GM12878 (cell line): ENCODE results near the gene PGLYRP1. TPM values are rescaled to one million over a fixed set of nuclear protein-coding genes. Genes with fewer than 3 reads are reported as not detected.

Experiments used
- BMI1 ChIP-seq: fragments of 450-650 bp; IDR thresholded peaks from 2 replicates; pipeline ENCODE4 v1.6.1; 2016; ENCODE audit warnings: mild to moderate bottlenecking, moderate library complexity, borderline replicate concordance
- CBFB ChIP-seq: IDR thresholded peaks from 2 replicates; pipeline ENCODE4 v1.6.1; 2016; ENCODE audit warnings: antibody characterized with exemption, low read depth
- CHD2 ChIP-seq: IDR thresholded peaks from 2 replicates; pipeline ENCODE4 v1.6.1; 2011; ENCODE audit warnings: low read depth, low read length, improper control_type of control experiment, borderline replicate concordance
- EP300 ChIP-seq, 2 experiments: fragments of 150-350 bp in 1 of 2; IDR thresholded peaks; 2 replicates each; pipeline ENCODE4 v1.6.1; 2011 to 2012; ENCODE audit warnings: low read depth in 2 of 2, low read length in 2 of 2, borderline replicate concordance in 1 of 2, improper control_type of control experiment in 1 of 2, inconsistent platforms in 1 of 2; ENCODE audit not compliant: control insufficient read depth in 1 of 2
- IKZF1 ChIP-seq: fragments of 450-650 bp; conservative IDR thresholded peaks from 2 replicates; pipeline ENCODE4 v1.6.1; 2017; ENCODE audit warnings: antibody characterized with exemption, mild to moderate bottlenecking
- KLF5 ChIP-seq: fragments of 450-650 bp; IDR thresholded peaks from 2 replicates; pipeline ENCODE4 v1.6.1; 2014; ENCODE audit warnings: mild to moderate bottlenecking; ENCODE audit not compliant: partially characterized antibody
- NRF1 ChIP-seq: conservative IDR thresholded peaks from 2 replicates; pipeline ENCODE4 v1.6.1; 2011; ENCODE audit warnings: mild to moderate bottlenecking, low read depth, low read length, improper control_type of control experiment
- POLR2A ChIP-seq: IDR thresholded peaks from 2 replicates; pipeline ENCODE4 v1.6.1; 2011; ENCODE audit warnings: low read depth, mild to moderate bottlenecking, low read length
- RUNX3 ChIP-seq: IDR thresholded peaks from 2 replicates; pipeline ENCODE4 v1.6.1; 2012; ENCODE audit warnings: low read length, inconsistent platforms
- SIX5 ChIP-seq: IDR thresholded peaks from 2 replicates; pipeline ENCODE4 v1.6.1; 2011; ENCODE audit warnings: mild to moderate bottlenecking, low read depth, low read length, moderate library complexity; ENCODE audit not compliant: severe bottlenecking
- SP1 ChIP-seq: IDR thresholded peaks from one replicate; pipeline ENCODE4 v1.6.1; 2011; ENCODE audit warnings: low read depth, low read length
- SREBF1 ChIP-seq: IDR thresholded peaks from 2 replicates; pipeline ENCODE4 v1.6.1; 2012; ENCODE audit warnings: mild to moderate bottlenecking, low read length
- polyA plus RNA-seq, 11 experiments: library from polyadenylated mRNA; depleted of rRNA in 4 of 11; unstranded in 6 of 11; stranded (reverse) in 5 of 11; fragments of >200 nt; fragmentation: Nextera tagmentation in 4 of 11; fragmentation: Illumina TruSeq in 1 of 11; extraction: Ambion mirVana in 4 of 11; extraction: Trizol in 1 of 11; gene quantifications; 1 replicate in 1 of 11; 2 replicates in 10 of 11; pipeline versions ENCODE4 v1.2.1 to v1.2.3, GENCODE V29; 2011 to 2016; ENCODE audit warnings: inconsistent platforms in 2 of 11, missing spikeins in 2 of 11, low read depth in 1 of 11
- total RNA-seq, 4 experiments: library from RNA; depleted of rRNA in 3 of 4; stranded (reverse); fragments of >200 nt in 3 of 4; fragmentation: Illumina TruSeq in 1 of 4; extraction: Trizol in 1 of 4; gene quantifications; 2 replicates each; pipeline versions ENCODE4 v1.2.1 to v1.2.3, GENCODE V29; 2013 to 2021
- TF ChIP-seq, protein P1 (sequence below): fragments of 450-650 bp; IDR thresholded peaks from 2 replicates; pipeline ENCODE4 v1.6.1; 2016; ENCODE audit warnings: mild to moderate bottlenecking, moderate library complexity, borderline replicate concordance
- TF ChIP-seq, protein P2 (sequence below): fragments of 150-350 bp; IDR thresholded peaks from 2 replicates; pipeline ENCODE4 v1.6.1; 2016; ENCODE audit warnings: low read depth, low read length
- TF ChIP-seq, protein P3 (sequence below): fragments of 450-650 bp; IDR thresholded peaks from 2 replicates; pipeline ENCODE4 v1.6.1; 2017; ENCODE audit warnings: borderline replicate concordance
- TF ChIP-seq, protein P4 (sequence below): IDR thresholded peaks from 2 replicates; pipeline ENCODE4 v1.6.1; 2011; ENCODE audit warnings: low read depth, mild to moderate bottlenecking, low read length, moderate library complexity, borderline replicate concordance; ENCODE audit errors: extremely low read depth
- TF ChIP-seq, protein P5 (sequence below): IDR thresholded peaks from 2 replicates; pipeline ENCODE4 v1.6.1; 2012; ENCODE audit warnings: low read depth, low read length, improper control_type of control experiment
- TF ChIP-seq, protein P6 (sequence below): IDR thresholded peaks from 2 replicates; pipeline ENCODE4 v1.6.1; 2011; ENCODE audit warnings: low read depth, low read length, improper control_type of control experiment, borderline replicate concordance

Gene PGLYRP1
- total and polyA plus RNA-seq, 10 of the 15 experiments (the other 5 are each of a cell fraction or from before 2014, with no cell fraction given): 0.30 TPM; not detected in 9

DNA sequence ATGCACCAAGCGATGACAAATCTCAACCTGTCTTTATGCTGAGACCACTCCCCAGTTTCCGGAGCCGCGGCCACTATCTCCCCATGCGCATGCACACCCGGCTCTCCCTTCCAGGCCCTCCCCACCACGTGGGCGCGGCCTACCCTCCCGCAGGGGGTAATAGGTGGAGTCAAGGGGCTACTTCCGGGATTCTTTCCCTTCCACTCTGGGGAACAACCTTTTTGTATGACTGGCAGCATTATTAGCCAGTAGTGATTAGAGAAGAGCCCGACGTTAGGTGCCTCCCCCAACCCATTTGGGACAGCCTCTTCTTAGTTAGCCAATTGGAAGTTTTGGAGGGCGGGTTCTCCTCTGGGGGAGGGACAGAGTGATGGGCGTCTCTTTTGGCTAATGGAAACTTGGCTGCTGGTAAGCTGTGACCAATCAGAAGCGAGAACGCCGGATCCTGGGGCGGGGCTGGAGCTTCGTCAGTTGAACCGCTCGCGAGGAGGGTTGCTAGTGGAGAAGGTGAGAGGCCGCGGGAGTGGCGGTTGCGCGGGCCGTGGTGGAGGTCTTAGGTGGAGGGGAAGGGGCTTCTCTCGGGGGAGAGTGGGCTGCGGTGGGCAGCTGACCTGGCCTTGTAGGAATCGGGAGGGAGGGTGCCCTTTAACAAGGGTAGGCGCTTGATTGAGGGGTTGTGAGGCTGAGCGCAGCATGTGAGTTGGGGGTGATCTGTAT, 27.7 kb downstream of the PGLYRP1 start, which contains the start of gene CCDC61 (continued):
- TF ChIP-seq SIX5 (no peak), KLF5 (no peak), IKZF1 (no peak), SP1 (peak; percentile 98), EP300 (IDR thresholded peaks at IDR 0.05; ENCODE audit: borderline replicate concordance in 1 of 2, control insufficient read depth in 1 of 2, low read depth in 2 of 2, low read length in 2 of 2) (no peak), POLR2A (peak; percentile 96), CHD2 (peak; percentile 96), NRF1 (peak; percentile 82), SREBF1 (no peak), BMI1 (no peak), RUNX3 (peak; percentile 25), CBFB (no peak)
- TF ChIP-seq, protein P1, sequence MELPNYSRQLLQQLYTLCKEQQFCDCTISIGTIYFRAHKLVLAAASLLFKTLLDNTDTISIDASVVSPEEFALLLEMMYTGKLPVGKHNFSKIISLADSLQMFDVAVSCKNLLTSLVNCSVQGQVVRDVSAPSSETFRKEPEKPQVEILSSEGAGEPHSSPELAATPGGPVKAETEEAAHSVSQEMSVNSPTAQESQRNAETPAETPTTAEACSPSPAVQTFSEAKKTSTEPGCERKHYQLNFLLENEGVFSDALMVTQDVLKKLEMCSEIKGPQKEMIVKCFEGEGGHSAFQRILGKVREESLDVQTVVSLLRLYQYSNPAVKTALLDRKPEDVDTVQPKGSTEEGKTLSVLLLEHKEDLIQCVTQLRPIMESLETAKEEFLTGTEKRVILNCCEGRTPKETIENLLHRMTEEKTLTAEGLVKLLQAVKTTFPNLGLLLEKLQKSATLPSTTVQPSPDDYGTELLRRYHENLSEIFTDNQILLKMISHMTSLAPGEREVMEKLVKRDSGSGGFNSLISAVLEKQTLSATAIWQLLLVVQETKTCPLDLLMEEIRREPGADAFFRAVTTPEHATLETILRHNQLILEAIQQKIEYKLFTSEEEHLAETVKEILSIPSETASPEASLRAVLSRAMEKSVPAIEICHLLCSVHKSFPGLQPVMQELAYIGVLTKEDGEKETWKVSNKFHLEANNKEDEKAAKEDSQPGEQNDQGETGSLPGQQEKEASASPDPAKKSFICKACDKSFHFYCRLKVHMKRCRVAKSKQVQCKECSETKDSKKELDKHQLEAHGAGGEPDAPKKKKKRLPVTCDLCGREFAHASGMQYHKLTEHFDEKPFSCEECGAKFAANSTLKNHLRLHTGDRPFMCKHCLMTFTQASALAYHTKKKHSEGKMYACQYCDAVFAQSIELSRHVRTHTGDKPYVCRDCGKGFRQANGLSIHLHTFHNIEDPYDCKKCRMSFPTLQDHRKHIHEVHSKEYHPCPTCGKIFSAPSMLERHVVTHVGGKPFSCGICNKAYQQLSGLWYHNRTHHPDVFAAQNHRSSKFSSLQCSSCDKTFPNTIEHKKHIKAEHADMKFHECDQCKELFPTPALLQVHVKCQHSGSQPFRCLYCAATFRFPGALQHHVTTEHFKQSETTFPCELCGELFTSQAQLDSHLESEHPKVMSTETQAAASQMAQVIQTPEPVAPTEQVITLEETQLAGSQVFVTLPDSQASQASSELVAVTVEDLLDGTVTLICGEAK: peak; percentile 74; the same call in 1 of the 2 replicates
- TF ChIP-seq, protein P2, sequence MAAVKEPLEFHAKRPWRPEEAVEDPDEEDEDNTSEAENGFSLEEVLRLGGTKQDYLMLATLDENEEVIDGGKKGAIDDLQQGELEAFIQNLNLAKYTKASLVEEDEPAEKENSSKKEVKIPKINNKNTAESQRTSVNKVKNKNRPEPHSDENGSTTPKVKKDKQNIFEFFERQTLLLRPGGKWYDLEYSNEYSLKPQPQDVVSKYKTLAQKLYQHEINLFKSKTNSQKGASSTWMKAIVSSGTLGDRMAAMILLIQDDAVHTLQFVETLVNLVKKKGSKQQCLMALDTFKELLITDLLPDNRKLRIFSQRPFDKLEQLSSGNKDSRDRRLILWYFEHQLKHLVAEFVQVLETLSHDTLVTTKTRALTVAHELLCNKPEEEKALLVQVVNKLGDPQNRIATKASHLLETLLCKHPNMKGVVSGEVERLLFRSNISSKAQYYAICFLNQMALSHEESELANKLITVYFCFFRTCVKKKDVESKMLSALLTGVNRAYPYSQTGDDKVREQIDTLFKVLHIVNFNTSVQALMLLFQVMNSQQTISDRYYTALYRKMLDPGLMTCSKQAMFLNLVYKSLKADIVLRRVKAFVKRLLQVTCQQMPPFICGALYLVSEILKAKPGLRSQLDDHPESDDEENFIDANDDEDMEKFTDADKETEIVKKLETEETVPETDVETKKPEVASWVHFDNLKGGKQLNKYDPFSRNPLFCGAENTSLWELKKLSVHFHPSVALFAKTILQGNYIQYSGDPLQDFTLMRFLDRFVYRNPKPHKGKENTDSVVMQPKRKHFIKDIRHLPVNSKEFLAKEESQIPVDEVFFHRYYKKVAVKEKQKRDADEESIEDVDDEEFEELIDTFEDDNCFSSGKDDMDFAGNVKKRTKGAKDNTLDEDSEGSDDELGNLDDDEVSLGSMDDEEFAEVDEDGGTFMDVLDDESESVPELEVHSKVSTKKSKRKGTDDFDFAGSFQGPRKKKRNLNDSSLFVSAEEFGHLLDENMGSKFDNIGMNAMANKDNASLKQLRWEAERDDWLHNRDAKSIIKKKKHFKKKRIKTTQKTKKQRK: peak; percentile 93
- TF ChIP-seq, protein P3, sequence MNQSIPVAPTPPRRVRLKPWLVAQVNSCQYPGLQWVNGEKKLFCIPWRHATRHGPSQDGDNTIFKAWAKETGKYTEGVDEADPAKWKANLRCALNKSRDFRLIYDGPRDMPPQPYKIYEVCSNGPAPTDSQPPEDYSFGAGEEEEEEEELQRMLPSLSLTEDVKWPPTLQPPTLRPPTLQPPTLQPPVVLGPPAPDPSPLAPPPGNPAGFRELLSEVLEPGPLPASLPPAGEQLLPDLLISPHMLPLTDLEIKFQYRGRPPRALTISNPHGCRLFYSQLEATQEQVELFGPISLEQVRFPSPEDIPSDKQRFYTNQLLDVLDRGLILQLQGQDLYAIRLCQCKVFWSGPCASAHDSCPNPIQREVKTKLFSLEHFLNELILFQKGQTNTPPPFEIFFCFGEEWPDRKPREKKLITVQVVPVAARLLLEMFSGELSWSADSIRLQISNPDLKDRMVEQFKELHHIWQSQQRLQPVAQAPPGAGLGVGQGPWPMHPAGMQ: no peak
- TF ChIP-seq, protein P4, sequence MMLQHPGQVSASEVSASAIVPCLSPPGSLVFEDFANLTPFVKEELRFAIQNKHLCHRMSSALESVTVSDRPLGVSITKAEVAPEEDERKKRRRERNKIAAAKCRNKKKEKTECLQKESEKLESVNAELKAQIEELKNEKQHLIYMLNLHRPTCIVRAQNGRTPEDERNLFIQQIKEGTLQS: peak; percentile 69; the same call in 1 of the 2 replicates
- TF ChIP-seq, protein P5, sequence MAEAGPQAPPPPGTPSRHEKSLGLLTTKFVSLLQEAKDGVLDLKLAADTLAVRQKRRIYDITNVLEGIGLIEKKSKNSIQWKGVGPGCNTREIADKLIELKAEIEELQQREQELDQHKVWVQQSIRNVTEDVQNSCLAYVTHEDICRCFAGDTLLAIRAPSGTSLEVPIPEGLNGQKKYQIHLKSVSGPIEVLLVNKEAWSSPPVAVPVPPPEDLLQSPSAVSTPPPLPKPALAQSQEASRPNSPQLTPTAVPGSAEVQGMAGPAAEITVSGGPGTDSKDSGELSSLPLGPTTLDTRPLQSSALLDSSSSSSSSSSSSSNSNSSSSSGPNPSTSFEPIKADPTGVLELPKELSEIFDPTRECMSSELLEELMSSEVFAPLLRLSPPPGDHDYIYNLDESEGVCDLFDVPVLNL: no peak
- TF ChIP-seq, protein P6, sequence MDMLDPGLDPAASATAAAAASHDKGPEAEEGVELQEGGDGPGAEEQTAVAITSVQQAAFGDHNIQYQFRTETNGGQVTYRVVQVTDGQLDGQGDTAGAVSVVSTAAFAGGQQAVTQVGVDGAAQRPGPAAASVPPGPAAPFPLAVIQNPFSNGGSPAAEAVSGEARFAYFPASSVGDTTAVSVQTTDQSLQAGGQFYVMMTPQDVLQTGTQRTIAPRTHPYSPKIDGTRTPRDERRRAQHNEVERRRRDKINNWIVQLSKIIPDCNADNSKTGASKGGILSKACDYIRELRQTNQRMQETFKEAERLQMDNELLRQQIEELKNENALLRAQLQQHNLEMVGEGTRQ: peak; percentile 75
